CD14-positive monocyte (primary cell): ENCODE results near the gene ZBTB7C. TPM values are rescaled to one million over a fixed set of nuclear protein-coding genes. Genes with fewer than 3 reads are reported as not detected.

Source experiments
- DNase-seq, 3 donors: peaks; one replicate each; pipeline ENCODE4 v3.0.0-alpha.2; 2011 to 2022
- H2AFZ ChIP-seq: 2 replicates; pipeline ENCODE4 v1.6.0; 2012; ENCODE audit warnings: mild to moderate bottlenecking, low read depth, low read length, inconsistent platforms; ENCODE audit not compliant: insufficient read depth, poor library complexity, severe bottlenecking
- H3K27ac ChIP-seq, 2 donors: 1 replicate in 1 of 2; 2 replicates in 1 of 2; pipeline ENCODE4 v1.5.1; 2012 to 2013; ENCODE audit warnings: low read length in 2 of 2, control low read depth in 1 of 2, inconsistent platforms in 1 of 2, low read depth in 1 of 2, mild to moderate bottlenecking in 1 of 2
- H3K27me3 ChIP-seq, 2 donors: one replicate each; pipeline versions ENCODE4 v1.6.0 to v1.6.1; 2011 to 2013; ENCODE audit warnings: low read length in 2 of 2; ENCODE audit not compliant: control insufficient read depth in 2 of 2, insufficient read depth in 2 of 2
- H3K36me3 ChIP-seq, 2 donors: replicated peaks in 1 of 2; 1 replicate in 1 of 2; 2 replicates in 1 of 2; pipeline versions ENCODE4 v1.5.1 to v1.6.1; 2012 to 2013; ENCODE audit warnings: low read length in 2 of 2, control low read depth in 1 of 2, inconsistent platforms in 1 of 2, mild to moderate bottlenecking in 1 of 2; ENCODE audit not compliant: insufficient read depth in 2 of 2, control insufficient read depth in 1 of 2
- H3K4me1 ChIP-seq, 2 donors: 1 replicate in 1 of 2; 2 replicates in 1 of 2; pipeline versions ENCODE4 v1.5.1 to v1.6.1; 2012 to 2013; ENCODE audit warnings: low read length in 2 of 2, control low read depth in 1 of 2, inconsistent platforms in 1 of 2, mild to moderate bottlenecking in 1 of 2, moderate library complexity in 1 of 2; ENCODE audit not compliant: insufficient read depth in 2 of 2, control insufficient read depth in 1 of 2
- H3K4me2 ChIP-seq: replicated peaks from 2 replicates; pipeline ENCODE3; 2012; ENCODE audit warnings: low read length, moderate library complexity, mild to moderate bottlenecking; ENCODE audit not compliant: poor library complexity, severe bottlenecking; ENCODE audit errors: extremely low read depth
- H3K4me3 ChIP-seq, 3 experiments: fragments of 200-600 bp in 1 of 3; sonication (generic) in 1 of 3; replicated peaks in 1 of 3; 1 replicate in 2 of 3; 2 replicates in 1 of 3; pipeline ENCODE4 v1.5.1; 2011 to 2013; ENCODE audit warnings: low read length in 3 of 3, mild to moderate bottlenecking in 3 of 3, control low read depth in 2 of 3, low read depth in 2 of 3, inconsistent platforms in 1 of 3, moderate library complexity in 1 of 3
- H3K79me2 ChIP-seq: 2 replicates; pipeline ENCODE4 v1.6.0; 2012; ENCODE audit warnings: mild to moderate bottlenecking, control low read depth, inconsistent platforms, low read length, moderate library complexity; ENCODE audit not compliant: insufficient read depth
- H3K9ac ChIP-seq: 2 replicates; pipeline ENCODE4 v1.6.0; 2017; ENCODE audit warnings: low read length, mild to moderate bottlenecking; ENCODE audit not compliant: insufficient read depth, poor library complexity, severe bottlenecking
- H3K9me3 ChIP-seq, 2 donors: replicated peaks in 1 of 2; 1 replicate in 1 of 2; 2 replicates in 1 of 2; pipeline versions ENCODE4 v1.5.1 to v1.6.1; 2012 to 2013; ENCODE audit warnings: low read length in 2 of 2, control low read depth in 1 of 2; ENCODE audit not compliant: control insufficient read depth in 1 of 2, insufficient read depth in 1 of 2
- H4K20me1 ChIP-seq: 2 replicates; pipeline ENCODE4 v1.6.0; 2012; ENCODE audit warnings: mild to moderate bottlenecking, low read length, control low read depth, moderate library complexity; ENCODE audit not compliant: insufficient read depth
- H3K27ac Mint-ChIP-seq, 7 donors: one replicate each; pipeline ENCODE4 v1.8.0; 2020; ENCODE audit warnings: mild to moderate bottlenecking in 7 of 7, mixed read lengths in 7 of 7, moderate library complexity in 6 of 7, inconsistent platforms in 2 of 7
- H3K27me3 Mint-ChIP-seq, 3 donors: one replicate each; pipeline ENCODE4 v1.8.0; 2021 to 2022; ENCODE audit warnings: low read depth in 3 of 3, mild to moderate bottlenecking in 3 of 3, mixed read lengths in 3 of 3, moderate library complexity in 3 of 3, inconsistent platforms in 1 of 3
- H3K36me3 Mint-ChIP-seq, 2 donors: one replicate each; pipeline ENCODE4 v1.8.0; 2020; ENCODE audit warnings: mixed read lengths in 2 of 2, inconsistent platforms in 1 of 2, mild to moderate bottlenecking in 1 of 2
- H3K4me1 Mint-ChIP-seq: one replicate; pipeline ENCODE4 v1.8.0; 2020; ENCODE audit warnings: mild to moderate bottlenecking, mixed read lengths
- H3K4me3 Mint-ChIP-seq, 2 donors: one replicate each; pipeline ENCODE4 v1.8.0; 2020; ENCODE audit warnings: mild to moderate bottlenecking in 2 of 2, mixed read lengths in 2 of 2, moderate library complexity in 1 of 2
- H3K9me3 Mint-ChIP-seq, 7 donors: one replicate each; pipeline ENCODE4 v1.8.0; 2020 to 2022; ENCODE audit warnings: mixed read lengths in 7 of 7, mild to moderate bottlenecking in 6 of 7, moderate library complexity in 6 of 7, inconsistent platforms in 2 of 7
- CTCF ChIP-seq: fragments of 200-600 bp; IDR thresholded peaks from one replicate; pipeline ENCODE4 v1.8.0; 2022; ENCODE audit warnings: antibody characterized with exemption, mild to moderate bottlenecking
- WGBS: methylation state at CpG from one replicate; pipeline ENCODE4 v1.1.5; 2013; ENCODE audit warnings: missing lambda C conversion rate; ENCODE audit not compliant: insufficient coverage; 5-methylcytosine and 5-hydroxymethylcytosine counted together
- intact Hi-C, 2 donors: fragments of 100-400 bp; cut with micrococcal nuclease; formaldehyde crosslinking; loops; one replicate each; pipeline versions ENCODE4 v1.15.0 to v1.15.1; 2023
- polyA plus RNA-seq, 3 donors: library from polyadenylated mRNA; depleted of rRNA in 1 of 3; unstranded in 2 of 3; stranded (reverse) in 1 of 3; fragments of 300-500 nt in 2 of 3; fragments of >200 nt in 1 of 3; fragmentation: Illumina TruSeq in 2 of 3; gene quantifications; 1 replicate in 2 of 3; 2 replicates in 1 of 3; pipeline ENCODE4 v1.2.3, GENCODE V29; 2012 to 2021

ZBTB7C gene
- polyA plus RNA-seq, 3 donors = 0.03 to 0.09 TPM; not detected in 1

GRCh38 chr18:48139431-48140347, 269.5 kb downstream of the ZBTB7C start:
- Histone ChIP-seq H3K27ac (no peak overlapping the region), H3K4me3 (no peak overlapping the region), H3K4me2 (no peak overlapping the region), H3K27me3 (peaks cover 35 to 44% of the 10 kb centered on the region in 2 donors), H3K9me3 (peaks cover 0 to 17% of the 10 kb centered on the region in 2 donors), H2AFZ (no peak overlapping the region), H4K20me1 (no peaks in the 10 kb centered on the region), H3K9ac (no peak overlapping the region), H3K36me3 (no peaks in the 10 kb centered on the region), H3K4me1 (peaks cover 8 to 13% of the 10 kb centered on the region in 2 donors), H3K79me2 (no peaks in the 10 kb centered on the region)
- TF ChIP-seq CTCF = no peak
- intact Hi-C loops = no loop called here
- Mint-ChIP-seq H3K4me3 (no peak overlapping the region), H3K4me1 (peaks cover 2% of the 10 kb centered on the region), H3K27me3 (peaks cover 46 to 62% (median 51%) of the 10 kb centered on the region in 3 donors), H3K36me3 (no peaks in the 10 kb centered on the region), H3K27ac (no peak overlapping the region), H3K9me3 (peaks cover 0 to 17% (median 3%) of the 10 kb centered on the region in 7 donors)
- 94% methylated on average over 8 of the region's 14 CpGs for WGBS
- DNase-seq = no peak

GRCh38 chr18:48138660-48139430, 270.3 kb downstream of the ZBTB7C start:
- no peak for TF ChIP-seq CTCF
- H3K27me3 Mint-ChIP-seq = peaks cover 47 to 71% (median 60%) of the 10 kb centered on the region in 3 donors
- H3K4me3 Mint-ChIP-seq = peak overlapping the region in 1 of 2 donors; percentile 82
- peak overlapping the region in 1 of 7 donors; percentile 68 for H3K27ac Mint-ChIP-seq
- no peaks in the 10 kb centered on the region for H3K79me2 ChIP-seq
- H2AFZ ChIP-seq = no peak overlapping the region
- H3K27ac ChIP-seq = no peak overlapping the region
- intact Hi-C loops = no loop called here
- DNase-seq = no peak
- no peaks in the 10 kb centered on the region for H3K36me3 ChIP-seq
- H3K36me3 Mint-ChIP-seq = no peaks in the 10 kb centered on the region
- peaks cover 0 to 21% of the 10 kb centered on the region in 2 donors for H3K9me3 ChIP-seq
- H3K4me1 ChIP-seq = peaks cover 8 to 13% of the 10 kb centered on the region in 2 donors
- H4K20me1 ChIP-seq = no peaks in the 10 kb centered on the region
- H3K9me3 Mint-ChIP-seq = peaks cover 0 to 15% (median 3%) of the 10 kb centered on the region in 7 donors
- H3K4me2 ChIP-seq = no peak overlapping the region
- WGBS = 85% methylated on average over 5 of the region's 7 CpGs
- H3K4me1 Mint-ChIP-seq = peaks cover 2% of the 10 kb centered on the region
- no peak overlapping the region for H3K4me3 ChIP-seq
- H3K27me3 ChIP-seq = peaks cover 42 to 53% of the 10 kb centered on the region in 2 donors
- H3K9ac ChIP-seq = no peak overlapping the region
